Fibroblast of lung (primary cell): ENCODE data around the gene CCDC192.

Source experiments
- EZH2 ChIP-seq: IDR thresholded peaks from 2 replicates; pipeline ENCODE4 v1.5.1; 2012; ENCODE audit warnings: low read length, control low read depth, mild to moderate bottlenecking; ENCODE audit errors: missing control alignments
- TF ChIP-seq, protein P1 (sequence below), 2 donors: IDR thresholded peaks in 1 of 2; conservative IDR thresholded peaks in 1 of 2; 1 replicate in 1 of 2; 2 replicates in 1 of 2; pipeline ENCODE4 v1.5.1; 2011 to 2012; ENCODE audit warnings: low read length in 2 of 2, control low read depth in 1 of 2, inconsistent platforms in 1 of 2, low read depth in 1 of 2, mild to moderate bottlenecking in 1 of 2

DNA sequence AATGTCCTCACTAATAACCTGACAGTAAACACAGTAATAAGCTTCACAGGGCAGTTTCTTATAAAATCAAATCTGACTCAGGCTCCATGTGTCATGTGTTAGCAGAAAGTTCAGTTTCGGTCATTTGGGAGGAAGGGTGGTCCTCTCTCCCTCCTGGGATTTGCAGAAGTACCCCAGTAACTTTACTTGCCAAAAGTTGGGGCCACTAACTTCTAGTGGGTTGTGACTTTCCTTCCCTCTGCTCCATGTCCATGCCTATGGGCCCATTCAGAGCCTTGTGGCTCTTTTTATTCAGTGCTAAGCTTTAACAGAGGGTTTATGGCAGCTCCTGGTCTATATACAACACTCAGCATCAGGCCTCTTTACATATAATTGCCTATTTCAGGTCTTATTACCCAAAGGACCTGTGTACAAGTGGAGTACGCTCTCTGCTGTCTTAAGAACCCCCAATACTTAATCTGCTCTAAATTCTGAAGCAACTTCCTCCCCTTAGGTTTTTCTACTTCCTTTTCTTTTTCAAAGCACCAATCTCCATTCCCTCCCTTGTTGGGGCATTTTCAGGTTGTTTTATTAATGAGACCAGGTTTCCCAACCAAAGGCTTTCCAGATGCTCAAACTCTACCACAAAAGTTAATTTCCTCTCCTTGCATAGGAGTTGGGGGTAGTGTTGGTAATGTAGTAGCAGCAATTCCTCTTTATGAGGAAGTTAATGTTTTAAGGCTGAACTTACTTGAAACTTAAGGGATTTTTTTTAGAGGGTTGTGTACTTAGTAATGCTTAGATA is 107.7 kb downstream of the CCDC192 start:
- TF ChIP-seq, protein P1, sequence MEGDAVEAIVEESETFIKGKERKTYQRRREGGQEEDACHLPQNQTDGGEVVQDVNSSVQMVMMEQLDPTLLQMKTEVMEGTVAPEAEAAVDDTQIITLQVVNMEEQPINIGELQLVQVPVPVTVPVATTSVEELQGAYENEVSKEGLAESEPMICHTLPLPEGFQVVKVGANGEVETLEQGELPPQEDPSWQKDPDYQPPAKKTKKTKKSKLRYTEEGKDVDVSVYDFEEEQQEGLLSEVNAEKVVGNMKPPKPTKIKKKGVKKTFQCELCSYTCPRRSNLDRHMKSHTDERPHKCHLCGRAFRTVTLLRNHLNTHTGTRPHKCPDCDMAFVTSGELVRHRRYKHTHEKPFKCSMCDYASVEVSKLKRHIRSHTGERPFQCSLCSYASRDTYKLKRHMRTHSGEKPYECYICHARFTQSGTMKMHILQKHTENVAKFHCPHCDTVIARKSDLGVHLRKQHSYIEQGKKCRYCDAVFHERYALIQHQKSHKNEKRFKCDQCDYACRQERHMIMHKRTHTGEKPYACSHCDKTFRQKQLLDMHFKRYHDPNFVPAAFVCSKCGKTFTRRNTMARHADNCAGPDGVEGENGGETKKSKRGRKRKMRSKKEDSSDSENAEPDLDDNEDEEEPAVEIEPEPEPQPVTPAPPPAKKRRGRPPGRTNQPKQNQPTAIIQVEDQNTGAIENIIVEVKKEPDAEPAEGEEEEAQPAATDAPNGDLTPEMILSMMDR (conservative IDR thresholded peaks at IDR 0.05 in 1 of 2, IDR thresholded peaks at IDR 0.05 in 1 of 2; ENCODE audit: low read depth in 1 of 2, low read length in 2 of 2): no peak
- TF ChIP-seq EZH2: no peak
